ENCODE measurements around the gene ETS1.

The ETS1 gene

DNA sequence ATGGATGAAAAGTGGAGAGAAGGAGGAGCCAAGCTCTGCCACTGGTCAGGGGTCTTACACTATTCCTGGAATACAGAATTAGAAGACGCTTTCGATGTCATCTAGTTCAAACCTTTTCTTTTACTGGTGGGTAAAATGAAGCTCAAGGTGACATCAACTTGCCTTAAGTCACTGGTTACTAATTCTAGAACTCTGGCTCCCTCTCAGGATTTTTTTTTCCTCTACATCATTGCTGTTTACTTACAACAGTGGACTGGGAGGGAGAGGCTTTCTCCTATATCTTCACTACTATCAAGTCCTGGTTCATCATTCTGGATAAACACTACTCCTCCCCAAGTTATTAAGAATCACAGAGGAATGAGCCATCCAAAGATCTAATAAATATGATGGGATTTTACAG, 82.9 kb downstream of the ETS1 start:
- H3K4me3 ChIP-seq (replicated peaks in 1 of 2; ENCODE audit: low read depth in 2 of 2, low read length in 2 of 2), result no peak overlapping the region
- TF ChIP-seq, protein P1, sequence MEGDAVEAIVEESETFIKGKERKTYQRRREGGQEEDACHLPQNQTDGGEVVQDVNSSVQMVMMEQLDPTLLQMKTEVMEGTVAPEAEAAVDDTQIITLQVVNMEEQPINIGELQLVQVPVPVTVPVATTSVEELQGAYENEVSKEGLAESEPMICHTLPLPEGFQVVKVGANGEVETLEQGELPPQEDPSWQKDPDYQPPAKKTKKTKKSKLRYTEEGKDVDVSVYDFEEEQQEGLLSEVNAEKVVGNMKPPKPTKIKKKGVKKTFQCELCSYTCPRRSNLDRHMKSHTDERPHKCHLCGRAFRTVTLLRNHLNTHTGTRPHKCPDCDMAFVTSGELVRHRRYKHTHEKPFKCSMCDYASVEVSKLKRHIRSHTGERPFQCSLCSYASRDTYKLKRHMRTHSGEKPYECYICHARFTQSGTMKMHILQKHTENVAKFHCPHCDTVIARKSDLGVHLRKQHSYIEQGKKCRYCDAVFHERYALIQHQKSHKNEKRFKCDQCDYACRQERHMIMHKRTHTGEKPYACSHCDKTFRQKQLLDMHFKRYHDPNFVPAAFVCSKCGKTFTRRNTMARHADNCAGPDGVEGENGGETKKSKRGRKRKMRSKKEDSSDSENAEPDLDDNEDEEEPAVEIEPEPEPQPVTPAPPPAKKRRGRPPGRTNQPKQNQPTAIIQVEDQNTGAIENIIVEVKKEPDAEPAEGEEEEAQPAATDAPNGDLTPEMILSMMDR (IDR thresholded peaks at IDR 0.05; ENCODE audit: low read depth, low read length), result no peak
- peak in 1 of 2 donors; percentile 55 for DNase-seq (ENCODE audit: low read depth in 2 of 2)

DNA sequence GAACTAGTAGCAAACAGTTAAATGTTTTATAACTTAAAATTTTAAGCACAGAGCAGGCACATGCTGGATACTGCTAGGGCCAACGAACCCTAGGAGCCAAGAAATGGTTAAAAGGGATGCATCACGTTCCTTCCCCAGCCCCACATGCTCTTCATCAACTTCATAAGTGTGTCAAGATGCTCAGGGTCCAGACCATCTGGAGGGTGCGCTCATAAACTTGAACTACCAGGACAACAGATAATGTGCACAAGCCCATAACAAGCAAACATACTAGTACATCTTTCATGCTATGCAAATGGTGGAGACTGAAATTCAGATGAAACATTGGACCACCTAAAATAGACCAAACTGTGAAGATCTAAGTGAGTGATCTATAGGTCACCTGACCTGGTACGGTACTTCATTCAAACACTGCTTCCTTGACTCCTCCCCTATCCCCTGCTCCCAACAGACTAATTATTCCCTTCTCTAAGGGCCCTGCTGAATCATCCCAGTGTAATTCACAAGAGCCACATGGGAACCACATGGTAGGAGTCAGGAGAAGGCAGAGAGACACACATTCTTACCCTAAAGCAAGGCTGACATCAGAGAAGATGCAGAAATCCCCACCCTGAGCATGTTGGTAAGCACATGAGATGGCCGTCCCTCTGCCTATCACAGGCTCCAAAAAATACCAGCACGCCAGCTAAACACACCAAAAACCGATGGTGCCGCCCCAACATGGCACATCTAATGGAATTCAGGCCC, 83.9 kb downstream of the ETS1 start:
- no peak overlapping the region for H3K4me3 ChIP-seq (replicated peaks in 1 of 2; ENCODE audit: low read depth in 2 of 2, low read length in 2 of 2)
- TF ChIP-seq, protein P1 (IDR thresholded peaks at IDR 0.05; ENCODE audit: low read depth, low read length), result no peak
- peak; percentile 56 to 95 for DNase-seq (ENCODE audit: low read depth in 2 of 2)

DNA sequence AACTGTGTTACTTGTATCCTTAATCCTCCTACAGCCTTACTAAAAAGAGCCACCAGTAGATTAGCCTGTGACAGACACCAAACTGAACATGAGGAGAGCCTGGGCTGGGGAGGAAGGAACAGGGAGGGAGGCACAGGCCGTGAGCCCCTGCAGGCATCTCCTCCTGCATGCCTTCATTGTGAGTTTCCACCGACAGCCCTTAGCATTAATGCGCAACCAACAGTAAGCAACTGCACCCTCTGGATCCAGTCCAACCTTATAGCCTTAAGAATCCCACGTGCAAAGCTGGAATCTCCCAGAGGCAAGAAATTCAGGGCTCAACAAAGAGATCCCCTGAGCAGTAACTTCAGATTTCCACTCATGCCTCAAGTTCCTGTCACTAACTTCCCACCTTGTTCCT, 84.6 kb downstream of the ETS1 start:
- TF ChIP-seq, protein P1 (IDR thresholded peaks at IDR 0.05; ENCODE audit: low read depth, low read length), result no peak
- DNase-seq (ENCODE audit: low read depth in 2 of 2), result peak; percentile 88 to 96
- H3K4me3 ChIP-seq (replicated peaks in 1 of 2; ENCODE audit: low read depth in 2 of 2, low read length in 2 of 2), result no peak overlapping the region

DNA sequence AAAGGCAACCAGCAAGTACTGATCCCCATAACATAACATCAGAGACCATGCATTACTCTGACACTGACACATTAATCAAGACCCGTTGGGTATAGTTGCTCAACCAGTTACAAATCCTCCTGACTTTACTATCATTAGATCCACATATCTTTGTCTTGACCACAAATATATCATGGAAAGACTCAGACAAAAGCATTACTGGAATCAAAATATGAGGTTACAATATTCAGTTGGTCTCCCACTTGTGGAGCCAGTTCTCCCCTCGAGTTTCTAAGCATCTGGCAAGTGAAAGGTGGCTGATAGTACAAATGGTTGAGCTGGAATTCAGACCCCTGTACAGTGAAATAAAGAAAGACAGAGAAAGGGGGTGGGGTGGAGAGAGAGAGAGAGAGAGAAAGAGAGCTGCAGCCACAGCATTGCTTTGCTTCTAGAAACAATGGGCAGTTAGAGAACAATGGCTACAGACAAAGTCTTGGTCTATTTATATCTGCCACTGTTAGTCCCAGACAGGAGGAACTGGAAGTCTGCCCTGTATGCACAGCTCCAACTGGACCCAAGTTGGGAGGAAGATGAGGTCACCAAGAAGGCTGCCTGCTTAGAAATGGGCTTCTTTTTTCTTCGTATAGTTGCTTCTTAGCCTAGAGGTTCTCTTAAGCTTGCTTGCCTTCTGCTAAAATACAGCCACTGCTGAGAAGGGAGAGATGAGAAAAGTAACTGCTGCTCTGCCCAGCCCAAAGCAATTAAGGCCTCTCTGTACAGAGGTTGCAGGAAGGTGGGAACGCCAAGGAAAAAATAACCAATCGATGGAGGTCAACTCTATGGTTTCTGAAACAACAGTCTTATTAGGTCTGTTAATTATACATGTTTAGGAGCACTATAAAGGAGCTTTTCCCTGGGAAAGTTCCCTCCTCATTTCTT, 85.5 kb downstream of the ETS1 start:
- TF ChIP-seq, protein P1 (IDR thresholded peaks at IDR 0.05; ENCODE audit: low read depth, low read length), result no peak
- DNase-seq (ENCODE audit: low read depth in 2 of 2), result peak; percentile 92 to 95
- no peak overlapping the region for H3K4me3 ChIP-seq (replicated peaks in 1 of 2; ENCODE audit: low read depth in 2 of 2, low read length in 2 of 2)

DNA sequence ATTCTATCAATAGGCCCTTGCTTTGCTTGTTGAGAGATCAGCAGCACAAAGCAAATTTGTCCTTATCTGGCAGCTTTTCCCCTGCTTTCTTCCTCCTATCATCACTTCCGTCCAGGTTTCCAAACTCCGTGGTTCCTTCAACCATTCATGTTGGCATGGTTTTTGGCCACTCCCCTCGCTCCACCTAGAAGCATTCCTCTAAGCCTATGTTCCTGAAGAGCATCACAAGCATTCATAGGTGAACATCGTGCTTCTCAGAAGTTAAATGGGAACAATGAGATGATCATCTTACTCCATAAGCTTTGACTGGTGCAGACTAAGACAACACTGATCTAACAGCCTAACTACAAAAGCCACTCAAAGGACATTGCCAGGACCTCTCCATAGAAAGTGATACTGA, 86.3 kb downstream of the ETS1 start:
- peak in 1 of 2 donors; percentile 39 for DNase-seq (ENCODE audit: low read depth in 2 of 2)
- TF ChIP-seq, protein P1 (IDR thresholded peaks at IDR 0.05; ENCODE audit: low read depth, low read length), result no peak

DNA sequence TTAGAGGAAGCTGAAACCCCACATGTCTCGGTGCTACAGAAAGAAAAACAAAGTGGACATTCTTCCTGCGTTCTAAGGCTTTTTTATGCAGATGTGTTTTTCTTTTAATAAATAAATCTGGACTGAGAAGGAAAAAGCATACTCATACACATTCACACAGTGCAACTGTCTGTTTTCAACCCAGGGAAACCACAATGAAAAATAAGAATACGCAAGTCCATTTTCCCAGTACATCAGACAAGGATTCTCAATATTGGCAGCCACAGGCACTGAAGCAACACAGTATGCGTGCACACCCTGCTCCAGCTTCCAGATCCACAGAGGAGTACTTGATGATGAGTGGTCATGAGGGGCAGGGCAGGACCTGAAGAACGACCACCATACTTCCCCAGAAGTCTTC, 86.9 kb downstream of the ETS1 start:
- TF ChIP-seq, protein P1 (IDR thresholded peaks at IDR 0.05; ENCODE audit: low read depth, low read length), result no peak
- DNase-seq (ENCODE audit: low read depth in 2 of 2), result peak in 1 of 2 donors; percentile 62
- H3K4me3 ChIP-seq (replicated peaks in 1 of 2; ENCODE audit: low read depth in 2 of 2, low read length in 2 of 2), result no peak overlapping the region

More for the DNA sequence above, 86.3 kb downstream of the ETS1 start:
- H3K4me3 ChIP-seq (replicated peaks in 1 of 2; ENCODE audit: low read depth in 2 of 2, low read length in 2 of 2), result no peak overlapping the region
